GM18498 (cell line): Measurements from ENCODE around the gene ZNF414.
"Not testable (repeated sequence)": the region's sequence is repeated elsewhere in the genome, so short reads cannot be mapped to it uniquely, and the experiment has no call there.

ENCODE experiments used
- ATAC-seq: cut with Tn5 transposase; IDR thresholded peaks from one replicate; pipeline ENCODE4 v1.9.1; 2021; ENCODE audit warnings: mild to moderate bottlenecking, moderate library complexity; ENCODE audit not compliant: unreplicated experiment

Gene ZNF414, protein sequence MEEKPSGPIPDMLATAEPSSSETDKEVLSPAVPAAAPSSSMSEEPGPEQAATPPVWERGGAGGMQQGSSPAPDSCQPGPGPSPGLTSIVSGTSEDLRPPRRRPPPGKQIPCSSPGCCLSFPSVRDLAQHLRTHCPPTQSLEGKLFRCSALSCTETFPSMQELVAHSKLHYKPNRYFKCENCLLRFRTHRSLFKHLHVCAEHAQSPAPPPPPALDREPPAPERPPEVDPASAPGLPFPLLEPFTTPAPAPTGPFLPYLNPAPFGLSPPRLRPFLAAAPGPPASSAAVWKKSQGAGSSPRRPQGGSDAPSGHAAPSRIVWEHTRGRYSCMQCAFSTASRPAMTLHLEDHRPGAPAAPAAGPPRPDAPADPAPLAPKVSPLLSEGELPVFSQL

DNA sequence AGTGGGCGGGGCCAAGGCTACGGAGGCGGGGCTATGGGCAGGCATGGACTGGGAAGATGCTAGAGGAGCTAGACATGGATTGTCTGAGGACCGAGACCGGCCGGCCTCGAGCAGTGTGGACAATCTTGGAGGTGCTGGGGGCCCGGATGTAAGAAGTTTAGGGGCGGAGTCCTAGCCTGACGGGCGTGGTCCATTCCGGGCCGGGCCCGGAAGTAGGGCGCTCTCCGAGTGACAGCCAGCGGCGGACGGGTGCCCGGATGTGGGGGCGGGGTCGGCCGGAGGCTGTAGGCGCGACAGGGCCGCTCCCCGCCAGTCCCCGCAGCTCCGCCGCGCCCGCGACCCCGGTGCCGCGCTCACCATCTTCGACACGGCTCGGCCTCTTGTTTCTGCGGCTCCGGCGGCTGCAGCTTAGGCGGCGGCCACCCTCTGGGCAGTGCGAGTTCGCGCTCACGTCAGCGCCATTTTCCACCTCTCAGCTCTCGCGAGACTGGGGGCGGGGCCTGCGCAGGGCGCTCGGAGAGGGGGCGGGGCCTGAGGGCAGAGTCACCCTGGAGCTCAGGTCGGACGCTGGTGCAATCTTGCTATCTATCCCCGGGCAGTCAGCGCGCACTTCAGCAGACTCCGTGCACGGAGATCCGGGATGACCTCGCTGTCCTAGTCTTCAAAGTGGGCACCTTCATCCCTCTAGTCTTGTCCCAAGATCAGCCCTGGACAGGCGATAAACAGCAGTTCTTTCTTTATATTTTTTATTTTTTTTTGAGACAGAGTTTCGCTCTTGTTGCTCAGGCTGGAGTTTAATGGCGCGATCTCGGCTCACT lies at the start of gene ZNF414:
TSS of gene ZNF414 (minus strand) at position 481 of the 818 bp plus-strand sequence. CDS start at position 360, 121 bp downstream.
- peak; percentile 88 for ATAC-seq

DNA sequence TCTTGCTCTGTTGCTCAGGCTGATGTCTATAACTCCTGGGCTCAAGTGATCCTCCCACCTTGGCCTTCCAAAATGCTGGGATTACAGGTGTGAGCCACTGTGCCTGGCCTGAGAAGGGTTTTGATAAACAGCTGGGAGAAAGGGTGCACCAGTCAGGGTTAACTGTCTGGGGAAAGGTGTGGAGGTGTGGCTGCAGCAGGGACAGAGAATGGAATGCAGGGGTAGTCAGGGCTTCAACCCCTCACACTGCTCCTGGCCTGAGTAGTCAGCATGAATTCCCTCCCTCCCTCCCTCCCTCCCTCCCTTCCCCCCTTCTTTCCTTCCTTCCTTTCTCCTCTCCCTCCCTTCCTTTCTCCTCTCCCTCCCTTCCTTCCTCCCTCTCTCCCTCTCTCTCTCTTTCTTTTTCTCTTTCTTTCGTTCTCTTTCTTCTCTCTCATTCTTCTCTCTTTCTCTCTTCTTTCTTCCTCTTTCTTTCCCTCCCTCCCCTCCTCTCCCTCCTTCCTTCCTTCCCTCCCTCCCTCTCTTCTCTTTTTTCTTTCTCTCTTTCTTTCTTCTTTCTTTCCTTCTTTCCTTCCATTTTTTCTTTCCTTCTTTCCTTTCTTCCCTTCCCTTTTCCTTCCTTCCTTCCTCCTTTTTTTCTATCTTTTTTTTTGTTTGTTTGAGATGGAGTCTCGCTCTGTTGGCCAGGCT lies 47.3 kb upstream of the ZNF414 start:
- ATAC-seq = no peak

DNA sequence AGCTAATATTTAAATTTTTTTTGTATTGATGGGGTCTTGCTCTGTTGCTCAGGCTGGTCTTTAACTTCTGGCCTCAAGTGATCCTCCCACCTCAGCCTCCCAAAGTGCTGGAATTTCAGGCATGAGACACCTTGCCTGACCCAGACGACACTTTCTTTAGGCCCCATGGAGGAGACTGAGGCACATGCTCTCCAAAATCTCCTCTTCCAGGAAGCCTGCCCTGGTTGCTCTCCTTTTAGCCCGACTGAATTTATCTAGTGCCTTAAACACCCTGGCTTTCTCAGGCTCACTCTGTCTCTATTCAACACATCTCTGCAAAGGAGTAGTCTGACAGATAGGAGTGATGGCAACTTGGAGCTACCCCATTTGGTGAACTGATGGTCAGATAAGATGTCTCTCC lies 44.4 kb upstream of the ZNF414 start:
- ATAC-seq = no peak

DNA sequence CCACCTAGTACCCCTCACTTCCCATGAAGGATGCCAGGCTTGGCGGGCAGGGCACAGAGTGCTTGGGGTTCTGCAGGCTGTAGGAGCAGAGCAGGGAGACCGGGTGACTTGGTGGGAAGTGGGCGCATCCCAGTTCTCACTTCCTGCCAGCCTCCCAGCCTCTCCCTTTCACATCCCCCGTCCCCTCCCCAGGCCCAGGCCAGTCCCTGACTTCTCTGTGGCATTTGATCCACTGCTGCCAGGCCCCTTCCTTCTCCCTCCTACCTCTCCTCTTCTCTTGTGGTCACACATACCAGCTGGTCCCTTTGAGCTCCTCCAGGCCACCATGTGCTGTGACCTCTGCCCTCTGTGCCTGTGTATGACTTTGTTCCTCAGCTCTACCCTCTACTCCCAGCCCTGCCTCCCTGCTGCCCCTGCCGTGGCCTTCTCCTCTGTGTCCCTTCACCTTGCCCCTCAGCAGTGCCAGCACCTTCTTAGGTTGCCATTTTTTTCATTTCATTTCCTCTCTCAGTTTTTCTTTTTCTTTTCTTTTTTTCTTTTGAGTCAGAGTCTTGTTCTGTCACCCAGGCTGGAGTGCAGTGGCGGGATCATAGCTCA lies 43.8 kb upstream of the ZNF414 start:
- ATAC-seq = no peak

DNA sequence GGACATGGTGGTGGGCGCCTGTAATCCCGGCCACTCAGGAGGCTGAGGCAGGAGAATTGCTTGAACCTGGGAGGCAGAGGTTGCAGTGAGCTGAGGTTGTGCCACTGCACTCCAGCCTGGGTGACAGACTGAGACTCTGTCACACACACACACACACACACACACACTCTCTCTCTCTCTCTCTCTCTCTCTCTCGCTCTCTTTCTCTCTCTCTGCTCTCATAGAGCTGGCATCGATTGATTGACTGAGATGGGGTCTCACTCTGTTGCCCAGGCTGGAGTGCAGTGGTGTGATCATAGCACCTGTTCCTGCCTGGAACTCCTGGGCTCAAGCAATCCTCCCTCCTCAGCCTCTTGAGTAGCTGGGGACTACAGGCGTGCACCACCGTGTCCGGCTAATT lies 39.8 kb upstream of the ZNF414 start:
- not testable (repeated sequence) for ATAC-seq

DNA sequence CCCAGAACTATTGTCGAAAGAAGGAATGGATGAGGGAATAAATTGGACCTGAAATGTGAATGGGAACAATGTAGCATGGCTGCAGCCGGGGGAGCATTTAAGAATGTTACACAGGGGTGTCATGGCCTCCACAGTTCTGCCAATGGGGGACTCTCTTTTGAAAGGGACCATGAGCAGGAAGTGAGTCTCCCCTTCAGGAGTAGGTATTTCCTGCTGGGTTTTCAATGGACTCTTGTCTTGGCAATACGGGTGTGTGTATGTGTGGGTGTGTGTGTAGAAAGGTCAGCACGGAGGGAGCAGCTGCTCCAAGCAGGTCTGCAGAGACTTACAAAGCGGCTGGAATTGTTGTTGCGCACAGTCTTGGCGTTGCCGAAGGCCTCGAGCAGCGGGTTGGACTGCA lies 38.8 kb upstream of the ZNF414 start:
- ATAC-seq = no peak

DNA sequence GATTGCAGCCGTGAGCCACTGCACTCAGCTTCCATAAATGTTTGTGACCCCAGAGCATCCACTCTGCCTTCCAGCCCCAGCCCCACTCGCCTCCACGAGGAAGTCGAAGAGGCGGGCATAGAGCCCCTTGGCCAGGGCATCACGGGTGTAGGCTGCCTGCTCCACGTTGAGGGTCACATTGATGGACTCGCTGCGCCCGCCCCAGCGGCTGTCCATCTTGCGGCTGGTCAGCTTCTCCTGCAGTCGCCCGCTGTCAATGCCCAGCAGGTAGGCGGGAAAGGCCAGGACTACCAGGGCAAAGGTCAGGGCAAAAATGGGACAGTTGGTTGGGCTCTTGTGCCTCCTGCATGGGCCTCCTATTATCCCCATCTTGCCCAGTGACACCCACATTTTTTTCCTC lies 36.1 kb upstream of the ZNF414 start:
- ATAC-seq = no peak

DNA sequence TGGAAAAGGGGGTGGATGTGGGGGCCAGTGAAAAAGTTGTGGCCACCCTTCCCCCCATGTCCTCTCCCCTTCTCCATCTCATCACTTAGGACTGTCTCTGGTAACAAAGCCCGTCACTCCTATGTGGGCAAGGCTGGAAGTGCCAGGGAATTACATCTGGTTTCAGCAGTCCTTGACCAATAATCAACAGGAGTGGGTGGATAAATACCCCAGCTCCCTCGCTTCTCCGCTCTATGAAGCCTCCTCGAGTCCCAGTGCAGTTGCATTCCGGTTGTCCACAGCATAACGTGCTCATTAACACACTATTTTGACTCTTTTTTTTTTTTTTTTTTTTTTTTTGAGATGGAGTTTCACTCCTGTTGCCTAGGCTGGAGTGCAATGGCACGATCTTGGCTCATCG lies 31.8 kb upstream of the ZNF414 start:
- ATAC-seq = no peak

DNA sequence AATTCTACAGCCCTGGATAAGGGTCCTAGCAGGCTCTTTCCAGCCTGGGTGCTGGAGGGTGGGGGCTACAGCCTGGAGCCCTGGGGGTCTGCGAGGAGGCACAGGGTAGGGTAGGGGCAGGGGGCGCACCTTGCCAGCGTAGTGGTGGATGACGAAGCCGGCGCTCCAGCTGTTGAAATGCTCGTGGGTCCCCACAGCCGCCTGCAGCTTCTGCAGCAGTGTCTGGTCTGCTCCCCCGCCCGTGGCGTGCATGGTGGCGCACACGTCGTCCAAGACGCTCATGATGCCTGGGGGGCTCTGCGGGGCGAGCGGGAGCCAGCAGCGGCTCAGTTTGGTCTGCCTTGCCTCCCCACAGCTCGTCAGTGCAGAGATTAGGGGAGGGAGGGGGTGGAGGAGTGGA lies 30.2 kb upstream of the ZNF414 start:
- ATAC-seq = no peak

DNA sequence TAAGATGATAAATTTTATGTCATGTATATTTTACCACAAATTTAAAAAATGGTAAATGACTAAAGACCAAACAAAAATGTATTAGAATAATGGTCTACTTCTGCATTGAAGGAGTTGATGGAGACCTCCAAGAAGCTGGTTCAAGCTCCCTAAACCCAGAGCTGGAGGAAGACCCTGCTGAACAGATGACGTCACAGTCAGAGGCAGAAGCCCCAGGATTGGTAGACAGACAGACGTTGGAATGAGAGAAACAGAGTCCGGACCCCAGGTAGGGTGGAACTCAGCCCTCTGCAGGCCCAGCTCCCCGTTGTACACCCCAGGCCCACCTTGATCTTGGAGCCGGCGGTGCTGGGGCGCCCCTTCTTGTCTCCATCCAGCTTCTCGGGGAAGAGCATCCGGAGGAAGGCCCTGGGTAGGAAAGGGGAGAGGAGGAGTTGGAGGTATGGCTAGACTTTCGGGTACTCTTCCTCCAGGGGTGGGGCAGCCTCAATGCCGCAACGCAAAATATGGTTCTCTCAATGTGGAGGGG lies 25.7 kb upstream of the ZNF414 start:
- ATAC-seq = no peak

DNA sequence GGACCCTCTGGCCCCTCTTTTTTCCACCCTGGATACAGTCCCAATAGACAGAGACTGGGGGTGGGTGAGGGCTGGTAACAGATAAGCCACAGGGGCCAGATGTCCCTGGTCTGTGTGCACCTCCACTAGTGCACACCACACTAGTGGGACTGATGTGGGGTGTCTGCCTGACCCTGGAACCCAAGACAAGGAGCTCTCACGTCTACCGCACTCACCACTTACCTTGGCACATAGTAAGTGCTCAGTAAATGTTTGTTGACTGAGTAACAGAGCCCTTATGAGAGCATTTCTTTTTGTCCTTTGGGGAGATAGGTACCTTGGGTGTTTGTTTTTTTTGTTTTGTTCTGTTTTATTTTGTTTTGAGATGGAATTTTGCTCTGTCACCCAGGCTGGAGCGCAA lies 23.1 kb upstream of the ZNF414 start:
- ATAC-seq = no peak

DNA sequence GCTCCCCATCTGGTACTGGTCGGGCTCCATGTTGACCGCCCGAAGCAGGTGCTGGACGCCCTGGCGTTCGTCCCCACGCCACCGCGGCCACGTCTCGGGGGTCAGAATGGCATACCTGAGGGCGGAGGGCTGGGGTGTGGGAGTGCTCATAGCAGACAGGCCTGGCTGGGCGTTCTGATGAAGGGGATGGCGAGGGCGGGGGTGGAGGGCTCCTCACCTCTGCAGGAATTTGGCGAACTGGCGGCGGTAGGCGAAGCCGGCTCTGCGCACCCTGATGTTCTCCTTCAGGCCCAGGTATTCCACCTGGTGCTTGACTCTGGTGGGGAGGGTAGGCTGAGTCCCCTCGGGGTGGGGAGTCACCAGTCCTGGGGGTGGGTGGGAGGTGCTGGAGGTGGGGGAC lies 22.3 kb upstream of the ZNF414 start:
- no peak for ATAC-seq

DNA sequence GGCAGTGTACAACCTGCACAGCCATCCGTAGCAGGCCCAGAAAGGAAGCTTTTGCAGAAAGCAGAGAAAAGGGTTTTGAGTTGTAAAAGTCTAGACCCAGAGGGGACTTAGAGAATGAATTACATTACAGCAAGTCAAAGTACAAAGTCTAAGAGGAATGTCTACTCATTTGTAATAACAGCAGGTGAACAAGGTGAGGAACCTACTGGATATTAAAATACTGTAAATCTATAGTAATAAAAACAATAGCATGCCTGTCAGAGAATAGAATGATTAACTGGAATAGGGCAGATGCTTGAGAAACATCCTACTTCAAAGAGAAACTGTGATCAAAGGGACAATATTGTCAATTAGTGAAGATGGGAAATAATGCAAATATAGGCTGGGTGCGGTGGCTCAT lies 18.3 kb upstream of the ZNF414 start:
- no peak for ATAC-seq

DNA sequence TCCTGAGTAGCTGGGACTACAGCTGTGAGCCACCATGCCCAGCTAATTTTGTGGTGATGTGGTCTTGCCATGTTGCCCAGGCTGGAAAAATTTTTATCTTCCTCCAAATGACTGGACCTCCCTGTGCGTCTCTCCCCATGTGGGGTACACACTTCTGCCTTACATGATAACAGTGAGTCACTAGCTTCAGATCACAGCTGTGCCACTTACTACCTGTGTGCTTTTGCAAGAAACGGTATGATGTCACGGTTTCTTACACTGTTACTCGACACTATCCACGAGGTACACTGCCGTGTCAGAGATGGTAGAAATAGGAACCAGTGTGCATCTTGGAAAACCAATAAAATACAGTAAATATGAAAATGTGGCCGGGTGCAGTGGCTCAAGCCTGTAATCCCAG lies 17.5 kb upstream of the ZNF414 start:
- no peak for ATAC-seq

DNA sequence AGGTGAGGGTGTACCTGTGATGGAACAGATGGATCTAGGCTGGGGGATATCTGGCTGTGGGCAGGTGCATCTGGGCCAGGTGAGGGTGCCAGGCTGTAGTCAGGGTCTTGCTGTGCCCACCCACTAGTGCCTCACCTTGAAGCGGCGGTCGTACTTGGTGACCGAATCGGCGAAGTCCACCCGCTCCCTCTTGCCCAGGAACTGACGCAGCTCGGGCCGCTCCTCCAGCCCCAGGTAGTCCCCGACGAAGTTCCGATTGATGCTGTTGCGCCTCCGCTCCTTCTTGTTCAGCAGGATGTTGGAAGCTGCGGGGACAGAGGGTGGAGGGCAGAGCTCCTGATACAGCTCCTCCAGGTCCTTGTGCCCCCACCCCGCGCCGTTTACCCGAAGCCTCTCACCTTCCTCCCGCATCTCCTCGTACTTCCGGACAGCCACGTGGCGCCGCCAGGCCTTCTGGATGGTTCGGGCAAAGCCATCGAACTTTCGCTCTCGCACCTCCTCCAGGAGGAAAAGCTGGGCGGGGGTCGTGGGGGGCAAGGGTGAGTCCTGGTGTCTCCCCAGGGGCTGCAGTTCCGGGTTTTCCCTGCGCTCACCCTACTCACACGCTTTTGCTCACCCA lies 16.2 kb upstream of the ZNF414 start:
- ATAC-seq = no peak

DNA sequence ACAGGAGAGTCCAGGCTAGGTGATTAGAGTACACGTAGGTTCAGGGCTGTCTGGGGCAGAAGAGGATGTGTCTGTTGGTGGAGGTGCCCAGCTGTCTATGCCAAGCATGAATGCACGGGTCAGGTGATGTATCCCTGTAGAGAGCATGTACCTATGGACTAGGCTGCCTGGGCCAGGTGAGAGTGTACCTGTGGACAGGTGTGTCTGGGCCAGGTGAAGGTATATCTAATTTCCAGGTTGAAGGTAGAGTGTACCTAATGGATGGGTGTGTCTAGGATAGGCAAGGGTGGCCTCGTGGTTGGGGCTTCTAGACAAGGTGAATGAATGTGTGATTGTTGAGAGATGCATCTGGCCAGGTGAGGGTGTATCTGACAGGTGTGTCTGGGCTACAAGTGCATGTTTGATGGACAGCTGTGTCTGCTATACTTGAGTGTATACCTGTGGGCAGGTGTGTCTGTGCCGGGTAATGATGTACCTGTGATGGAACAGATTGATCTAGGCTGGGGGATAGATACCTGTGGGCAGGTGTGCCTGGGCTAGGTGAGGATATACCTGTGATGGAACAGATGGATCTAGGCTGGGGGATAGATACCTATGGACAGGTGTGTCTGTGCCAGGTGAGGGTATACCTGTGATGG lies 15.5 kb upstream of the ZNF414 start:
- no peak for ATAC-seq

DNA sequence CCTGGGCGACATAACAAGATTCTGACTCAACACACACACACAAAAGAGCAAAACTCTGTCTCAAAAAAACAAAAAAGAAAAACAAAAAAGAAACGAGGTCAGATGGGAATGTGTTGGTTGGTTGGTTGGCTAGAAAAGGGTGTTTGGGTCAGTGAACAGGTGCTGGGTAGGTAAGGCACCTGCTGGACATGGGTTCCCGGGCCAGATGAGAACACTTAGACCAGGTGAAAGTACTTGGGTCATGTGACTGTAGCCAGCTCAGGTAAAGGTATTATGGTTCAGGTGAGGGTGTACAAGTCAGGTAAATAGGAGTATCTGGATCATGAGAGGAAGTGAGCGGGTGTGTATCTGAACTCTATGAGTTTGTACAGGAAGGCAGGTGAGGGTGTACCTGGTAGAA lies 14.5 kb upstream of the ZNF414 start:
- ATAC-seq = no peak

DNA sequence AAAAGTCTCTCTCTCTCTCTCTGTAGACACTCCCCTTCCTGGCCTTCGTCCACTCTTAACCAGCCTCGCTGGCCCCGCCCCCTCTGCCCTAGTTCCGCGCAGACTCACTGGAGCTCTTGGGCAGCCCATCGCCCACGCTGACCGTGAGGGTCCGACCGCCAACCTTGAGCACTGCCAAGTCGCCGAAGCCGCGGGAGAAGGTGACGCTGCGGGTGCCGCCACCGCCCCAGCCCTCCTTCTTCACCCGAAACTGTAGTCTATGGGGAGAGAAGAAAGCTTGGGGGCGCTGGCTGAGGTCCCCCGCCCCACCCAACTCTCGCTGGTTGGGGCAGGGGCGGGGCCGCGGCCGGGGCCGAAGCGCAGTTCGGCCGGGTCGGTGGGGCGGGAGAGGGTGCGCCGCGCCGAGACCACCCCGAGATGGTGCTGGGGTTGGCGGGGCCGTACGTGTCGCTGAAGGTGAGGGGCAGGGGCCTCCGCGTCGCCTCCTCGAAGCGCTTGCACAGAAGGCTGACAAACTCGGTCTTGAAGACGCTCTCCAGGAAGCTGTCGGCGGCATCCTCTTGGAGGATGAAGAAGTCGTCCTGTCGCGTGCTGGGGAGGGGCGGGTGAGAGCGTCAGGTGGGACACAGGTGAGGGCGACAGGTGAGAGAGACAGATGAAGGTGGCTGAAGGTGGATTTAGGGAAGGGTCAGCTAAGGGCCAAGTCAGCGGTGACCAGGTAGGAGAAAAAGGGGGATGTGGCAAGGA lies 12.6 kb upstream of the ZNF414 start:
- ATAC-seq = no peak

DNA sequence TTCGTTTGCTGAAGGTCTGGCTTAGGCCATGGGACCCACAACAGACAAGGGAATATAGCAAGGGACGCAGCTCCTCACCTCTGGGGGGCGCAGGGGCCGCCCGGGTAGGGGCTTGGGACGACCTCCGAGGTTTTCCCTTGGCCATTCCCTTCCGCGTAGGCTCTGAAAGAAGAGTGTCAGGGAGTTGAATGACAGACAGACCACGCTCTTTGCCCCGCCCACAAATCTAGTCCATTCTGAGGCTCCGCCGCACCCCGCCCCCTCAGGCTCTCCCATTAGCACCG lies 11.4 kb upstream of the ZNF414 start:
- no peak for ATAC-seq

DNA sequence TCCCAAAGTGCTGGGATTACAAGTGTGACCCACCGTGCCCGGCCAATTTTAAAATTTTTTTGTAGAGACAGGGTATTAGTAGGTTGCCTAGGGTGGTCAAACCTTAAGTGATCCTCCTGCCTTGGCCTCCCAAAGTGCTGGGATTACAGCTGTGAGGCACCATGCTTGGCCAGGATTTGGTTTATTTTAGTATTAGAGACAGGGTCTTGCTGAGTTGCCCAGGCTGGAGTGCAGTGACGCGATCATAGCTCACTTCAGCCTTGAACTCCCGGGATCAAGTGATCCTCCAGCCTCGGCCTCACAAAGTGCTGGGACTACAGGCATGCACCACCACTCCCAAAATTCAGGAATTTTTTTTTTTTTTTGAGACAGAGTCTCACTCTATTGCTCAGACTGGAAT lies 5.4 kb upstream of the ZNF414 start:
- no peak for ATAC-seq
